Uterus (tissue), 2 donors: ENCODE measurements around the gene HBA1.

Source experiments
- POLR2A ChIP-seq, 2 donors: fragments of 450-650 bp; IDR thresholded peaks; one replicate each; pipeline ENCODE4 v1.6.1; 2016; ENCODE audit warnings: antibody characterized with exemption in 2 of 2, mild to moderate bottlenecking in 1 of 2, moderate library complexity in 1 of 2
- TF ChIP-seq, protein P1 (sequence below), 4 experiments: fragments of 200-600 bp in 2 of 4; fragments of 450-650 bp in 2 of 4; sonication (generic) in 2 of 4; IDR thresholded peaks; one replicate each; pipeline ENCODE4 v1.5.1; 2016 to 2019; ENCODE audit warnings: antibody characterized with exemption in 4 of 4, mild to moderate bottlenecking in 2 of 4, moderate library complexity in 1 of 4

DNA sequence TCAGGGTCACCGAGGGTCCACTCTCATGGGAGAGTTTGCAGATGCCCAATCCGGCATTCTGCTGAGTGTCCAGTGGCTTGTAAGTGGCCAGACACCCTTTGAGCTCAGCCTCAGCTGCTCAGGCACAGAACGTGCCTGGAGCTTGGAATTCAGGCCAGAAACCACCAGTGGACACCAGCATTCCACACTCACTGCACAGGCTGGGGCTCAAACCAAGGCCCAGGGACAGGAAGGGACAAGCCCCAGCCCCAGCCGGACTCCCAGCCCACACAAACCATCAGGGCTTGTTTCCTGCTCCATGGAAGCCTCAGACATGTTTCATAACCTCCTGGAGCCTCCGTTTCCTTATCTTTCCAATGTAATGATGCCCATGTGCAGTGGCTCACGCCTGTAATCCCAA, 33.0 kb upstream of the HBA1 start:
- TF ChIP-seq, protein P1, sequence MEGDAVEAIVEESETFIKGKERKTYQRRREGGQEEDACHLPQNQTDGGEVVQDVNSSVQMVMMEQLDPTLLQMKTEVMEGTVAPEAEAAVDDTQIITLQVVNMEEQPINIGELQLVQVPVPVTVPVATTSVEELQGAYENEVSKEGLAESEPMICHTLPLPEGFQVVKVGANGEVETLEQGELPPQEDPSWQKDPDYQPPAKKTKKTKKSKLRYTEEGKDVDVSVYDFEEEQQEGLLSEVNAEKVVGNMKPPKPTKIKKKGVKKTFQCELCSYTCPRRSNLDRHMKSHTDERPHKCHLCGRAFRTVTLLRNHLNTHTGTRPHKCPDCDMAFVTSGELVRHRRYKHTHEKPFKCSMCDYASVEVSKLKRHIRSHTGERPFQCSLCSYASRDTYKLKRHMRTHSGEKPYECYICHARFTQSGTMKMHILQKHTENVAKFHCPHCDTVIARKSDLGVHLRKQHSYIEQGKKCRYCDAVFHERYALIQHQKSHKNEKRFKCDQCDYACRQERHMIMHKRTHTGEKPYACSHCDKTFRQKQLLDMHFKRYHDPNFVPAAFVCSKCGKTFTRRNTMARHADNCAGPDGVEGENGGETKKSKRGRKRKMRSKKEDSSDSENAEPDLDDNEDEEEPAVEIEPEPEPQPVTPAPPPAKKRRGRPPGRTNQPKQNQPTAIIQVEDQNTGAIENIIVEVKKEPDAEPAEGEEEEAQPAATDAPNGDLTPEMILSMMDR (IDR thresholded peaks at IDR 0.05): no peak
- TF ChIP-seq POLR2A (IDR thresholded peaks at IDR 0.05): no peak
